ENCODE measurements around the gene OR9G1.
A peak's percentile ranks its signal among the peaks of the same experiment; 100 is the strongest.

GRCh38 chr11:56750190-56750589 is 51.3 kb downstream of the OR9G1 start:
- no peak for TF ChIP-seq TCF12 (IDR thresholded peaks at IDR 0.05)
- TF ChIP-seq MXI1 (IDR thresholded peaks at IDR 0.05; ENCODE audit: low read depth, low read length): no peak
- TF ChIP-seq CTCF (IDR thresholded peaks at IDR 0.05): peak; percentile 20; the same call in 1 of the 2 replicates
- no peak for TF ChIP-seq GABPA (IDR thresholded peaks at IDR 0.05; ENCODE audit: low read depth)
- TF ChIP-seq EZH2phosphoT487 (IDR thresholded peaks at IDR 0.05; ENCODE audit: borderline replicate concordance, low read depth): no peak
- TF ChIP-seq SMC3 (IDR thresholded peaks at IDR 0.05; ENCODE audit: low read depth, low read length): no peak
